Large intestine (tissue), 12 donors: ENCODE results near the gene SNRPF. TPM values are rescaled to one million over a fixed set of nuclear protein-coding genes. Genes with fewer than 3 reads are reported as not detected.
"Not testable (repeated sequence)": the region's sequence is repeated elsewhere in the genome, so short reads cannot be mapped to it uniquely, and the experiment has no call there.

Experiments used
- DNase-seq, 2 donors: peaks; one replicate each; pipeline versions ENCODE4 v3.0.0 to v3.0.0-alpha.2; 2013
- H3K27ac ChIP-seq: one replicate; pipeline ENCODE4 v1.5.1; 2013; ENCODE audit warnings: low read length
- H3K27me3 ChIP-seq: 2 replicates; pipeline ENCODE4 v1.6.1; 2013; ENCODE audit warnings: low read length; ENCODE audit not compliant: control insufficient read depth, insufficient read depth
- H3K36me3 ChIP-seq: 2 replicates; pipeline ENCODE4 v1.6.1; 2013; ENCODE audit warnings: low read length; ENCODE audit not compliant: control insufficient read depth, insufficient read depth
- H3K4me1 ChIP-seq: one replicate; pipeline ENCODE4 v1.6.1; 2013; ENCODE audit warnings: low read length; ENCODE audit not compliant: control insufficient read depth, insufficient read depth
- H3K4me3 ChIP-seq: one replicate; pipeline ENCODE4 v1.5.1; 2013; ENCODE audit warnings: low read length
- H3K9me3 ChIP-seq: one replicate; pipeline ENCODE4 v1.6.1; 2013; ENCODE audit warnings: mild to moderate bottlenecking, low read depth, low read length, moderate library complexity; ENCODE audit not compliant: control insufficient read depth
- WGBS: methylation state at CpG from one replicate; pipeline ENCODE4 v1.1.5; 2013; ENCODE audit warnings: low lambda C conversion rate; ENCODE audit not compliant: insufficient coverage; 5-methylcytosine and 5-hydroxymethylcytosine counted together
- long read RNA-seq, 11 donors: transcript quantifications; one replicate each; lab custom pipeline, GENCODE V29; 2026
- polyA plus RNA-seq: library from polyadenylated mRNA; unstranded; fragments of 120-200 nt; gene quantifications from one replicate; pipeline ENCODE4 v1.2.1, GENCODE V29; 2013

Gene SNRPF
- 43.6 TPM for polyA plus RNA-seq
- long read RNA-seq, donor 1, transcript SNRPF-201 (4 exons, 1,389 nt) = major isoform, 51 of 53 reads
- long read RNA-seq, donor 1, partial matches to known transcripts = 0 of 53 reads
- long read RNA-seq, donor 1, other reads (novel, unspliced or antisense) = 0 of 53 reads
- long read RNA-seq, donor 2, transcript SNRPF-201 (4 exons, 1,389 nt) = major isoform, 115 of 131 reads
- long read RNA-seq, donor 2, transcript SNRPF-202 (2 exons, 757 nt) = minor isoform, 5 of 131 reads
- long read RNA-seq, donor 2, partial matches to known transcripts = 10 of 131 reads
- long read RNA-seq, donor 2, other reads (novel, unspliced or antisense) = 0 of 131 reads
- long read RNA-seq, donor 3 = 0 reads
- long read RNA-seq, donor 4, transcript SNRPF-201 (4 exons, 1,389 nt) = major isoform, 18 of 18 reads
- long read RNA-seq, donor 4, partial matches to known transcripts = 0 of 18 reads
- long read RNA-seq, donor 4, other reads (novel, unspliced or antisense) = 0 of 18 reads
- long read RNA-seq, donor 5, transcript SNRPF-201 (4 exons, 1,389 nt) = major isoform, 47 of 48 reads
- long read RNA-seq, donor 5, partial matches to known transcripts = 0 of 48 reads
- long read RNA-seq, donor 5, other reads (novel, unspliced or antisense) = 0 of 48 reads
- long read RNA-seq, donor 6, transcript SNRPF-201 (4 exons, 1,389 nt) = major isoform, 79 of 92 reads
- long read RNA-seq, donor 6, partial matches to known transcripts = 9 of 92 reads
- long read RNA-seq, donor 6, other reads (novel, unspliced or antisense) = 0 of 92 reads
- long read RNA-seq, donor 7, transcript SNRPF-201 (4 exons, 1,389 nt) = major isoform, 42 of 46 reads
- long read RNA-seq, donor 7, partial matches to known transcripts = 0 of 46 reads
- long read RNA-seq, donor 7, other reads (novel, unspliced or antisense) = 0 of 46 reads
- long read RNA-seq, donor 8, transcript SNRPF-201 (4 exons, 1,389 nt) = major isoform, 155 of 180 reads
- long read RNA-seq, donor 8, partial matches to known transcripts = 22 of 180 reads
- long read RNA-seq, donor 8, other reads (novel, unspliced or antisense) = 0 of 180 reads
- long read RNA-seq, donor 9, transcript SNRPF-201 (4 exons, 1,389 nt) = major isoform, 99 of 110 reads
- long read RNA-seq, donor 9, partial matches to known transcripts = 6 of 110 reads
- long read RNA-seq, donor 9, other reads (novel, unspliced or antisense) = 0 of 110 reads
- long read RNA-seq, donor 10, transcript SNRPF-201 (4 exons, 1,389 nt) = major isoform, 88 of 91 reads
- long read RNA-seq, donor 10, partial matches to known transcripts = 0 of 91 reads
- long read RNA-seq, donor 10, other reads (novel, unspliced or antisense) = 0 of 91 reads
- long read RNA-seq, donor 11, transcript SNRPF-201 (4 exons, 1,389 nt) = major isoform, 76 of 79 reads
- long read RNA-seq, donor 11, partial matches to known transcripts = 0 of 79 reads
- long read RNA-seq, donor 11, other reads (novel, unspliced or antisense) = 0 of 79 reads

- Histone ChIP-seq H3K9me3 (no peaks in the 10 kb centered on the region), H3K4me1 (peaks cover 6% of the 10 kb centered on the region), H3K27me3 (peaks cover 8% of the 10 kb centered on the region), H3K36me3 (peaks cover 18% of the 10 kb centered on the region), H3K27ac (peak within 1 kb of the TSS; percentile 88), H3K4me3 (peak within 1 kb of the TSS; percentile 88)
- DNase-seq = peak; percentile 97 to 98
- no CpG with 5 or more reads among the region's 54 CpGs for WGBS
Measured at GRCh38 chr12:95858451-95859343, at the start of gene SNRPF. Gene SNRPF (plus strand): TSS chr12:95858952. CDS start chr12:95859074, 122 bp downstream.

GRCh38 chr12:95809000-95809680 is 49.6 kb upstream of the SNRPF start:
- H3K4me3 ChIP-seq = no peak overlapping the region
- H3K4me1 ChIP-seq = peaks cover 4% of the 10 kb centered on the region
- H3K36me3 ChIP-seq = no peaks in the 10 kb centered on the region
- H3K27ac ChIP-seq = no peak overlapping the region
- no peak for DNase-seq
- 100% methylated on average over 1 of the region's 7 CpGs for WGBS
- no peaks in the 10 kb centered on the region for H3K9me3 ChIP-seq
- H3K27me3 ChIP-seq = no peaks in the 10 kb centered on the region

DNA sequence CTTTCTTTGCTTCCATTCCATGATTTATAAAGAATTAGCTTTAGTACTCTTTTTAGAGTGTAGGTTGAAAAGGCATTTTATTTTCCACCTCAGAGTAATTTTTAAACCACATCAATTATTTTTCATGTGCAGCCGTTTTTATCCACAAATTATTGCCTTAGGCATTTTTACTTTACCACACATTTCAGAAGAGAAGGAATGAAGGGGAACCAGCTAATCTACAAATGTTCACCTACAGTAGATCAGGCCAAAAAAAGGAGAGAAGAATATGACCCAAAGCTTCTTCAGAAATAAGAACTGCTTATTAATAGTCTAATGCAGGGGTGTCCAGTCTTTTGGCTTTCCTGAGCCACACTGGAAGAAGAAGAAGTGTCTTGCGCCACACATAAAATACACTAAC is 48.3 kb upstream of the SNRPF start:
- no peak overlapping the region for H3K27ac ChIP-seq
- no peaks in the 10 kb centered on the region for H3K36me3 ChIP-seq
- H3K4me1 ChIP-seq = peaks cover 4% of the 10 kb centered on the region
- DNase-seq = no peak
- WGBS = no CpG with 5 or more reads among the region's 2 CpGs
- H3K4me3 ChIP-seq = no peak overlapping the region
- H3K9me3 ChIP-seq = no peaks in the 10 kb centered on the region
- H3K27me3 ChIP-seq = no peaks in the 10 kb centered on the region

DNA sequence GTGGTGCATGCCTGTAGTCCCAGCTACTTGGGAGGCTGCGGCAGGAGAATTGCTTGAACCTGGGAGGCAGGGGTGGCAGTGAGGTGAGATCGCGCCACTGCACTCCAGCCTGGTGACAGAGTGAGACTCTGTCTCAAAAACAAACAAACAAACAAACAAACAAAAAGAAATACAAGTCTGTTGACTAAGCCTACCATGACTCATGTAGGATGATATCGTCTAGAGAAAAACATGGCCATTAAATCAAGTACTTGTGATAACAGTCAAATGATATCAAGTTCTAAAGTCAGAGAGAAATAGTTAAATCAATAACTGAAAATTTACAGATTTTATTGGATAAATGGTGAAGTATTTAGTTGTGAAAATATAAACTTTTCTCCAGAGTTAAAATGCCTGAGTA is 46.6 kb upstream of the SNRPF start:
- H3K27ac ChIP-seq, DNase-seq, H3K9me3 ChIP-seq, H3K4me3 ChIP-seq, H3K4me1 ChIP-seq, H3K27me3 ChIP-seq, H3K36me3 ChIP-seq: not testable (repeated sequence)
- WGBS = 91% methylated on average over 1 of the region's 4 CpGs

GRCh38 chr12:95815632-95816212 is 43.0 kb upstream of the SNRPF start:
- 73% methylated on average over 4 of the region's 5 CpGs for WGBS

DNA sequence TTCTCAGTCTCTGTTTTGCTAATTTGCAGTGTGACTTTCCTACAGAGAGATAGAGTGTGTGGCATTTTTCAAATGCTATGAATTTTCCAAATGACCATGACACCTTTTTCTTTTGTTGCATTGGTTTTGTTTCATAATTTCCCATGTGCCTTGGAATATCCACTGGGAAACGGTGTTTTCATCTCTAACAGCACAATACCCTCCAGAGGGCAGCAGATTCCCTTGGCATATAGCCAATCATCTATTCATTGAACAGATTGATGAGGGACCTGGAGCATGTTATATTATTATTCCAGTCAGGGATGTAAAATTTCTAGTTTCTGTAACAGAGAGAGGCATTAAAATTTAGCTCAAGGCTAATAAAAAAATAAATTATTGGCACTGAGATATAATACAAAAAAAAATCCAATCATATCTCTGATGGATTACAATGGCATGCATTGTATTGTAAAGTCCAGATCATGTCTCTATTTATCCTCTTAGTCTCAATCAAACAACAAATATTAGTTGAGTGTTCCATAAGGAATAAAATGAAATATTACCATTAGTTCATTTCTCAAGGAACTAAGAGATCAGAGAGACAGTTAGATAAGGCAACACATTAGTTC is 38.6 kb upstream of the SNRPF start:
- Histone ChIP-seq H3K9me3 (no peaks in the 10 kb centered on the region), H3K27ac (no peak overlapping the region), H3K4me3 (no peak overlapping the region), H3K27me3 (no peaks in the 10 kb centered on the region), H3K36me3 (no peaks in the 10 kb centered on the region), H3K4me1 (no peaks in the 10 kb centered on the region)
- no CpG with 5 or more reads among the region's 1 CpG for WGBS
- DNase-seq = peak; percentile 41 to 45

More at GRCh38 chr12:95815632-95816212, 43.0 kb upstream of the SNRPF start:
- no peak overlapping the region for H3K4me3 ChIP-seq
- H3K27ac ChIP-seq = no peak overlapping the region
- no peaks in the 10 kb centered on the region for H3K4me1 ChIP-seq
- H3K9me3 ChIP-seq = no peaks in the 10 kb centered on the region
- no peaks in the 10 kb centered on the region for H3K36me3 ChIP-seq
- no peaks in the 10 kb centered on the region for H3K27me3 ChIP-seq
- no peak for DNase-seq

GRCh38 chr12:95829395-95829794 is 29.4 kb upstream of the SNRPF start:
- no peak for DNase-seq
- no peak overlapping the region for H3K27ac ChIP-seq
- H3K27me3 ChIP-seq = peaks cover 2% of the 10 kb centered on the region
- no peaks in the 10 kb centered on the region for H3K4me1 ChIP-seq
- H3K4me3 ChIP-seq = no peak overlapping the region
- no peaks in the 10 kb centered on the region for H3K9me3 ChIP-seq
- no peaks in the 10 kb centered on the region for H3K36me3 ChIP-seq

- 100% methylated on average over 1 of the region's 2 CpGs for WGBS
- Histone ChIP-seq H3K4me1 (no peaks in the 10 kb centered on the region), H3K36me3 (no peaks in the 10 kb centered on the region), H3K27ac (no peak overlapping the region), H3K27me3 (peaks cover 2% of the 10 kb centered on the region), H3K9me3 (no peaks in the 10 kb centered on the region), H3K4me3 (no peak overlapping the region)
- no peak for DNase-seq
Measured at GRCh38 chr12:95830335-95831089, 28.2 kb upstream of the SNRPF start.
